ENCODE results near the gene GREB1L. TPM values are rescaled to one million over a fixed set of nuclear protein-coding genes. Genes with fewer than 3 reads are reported as not detected.

The GREB1L gene
- polyA plus RNA-seq, 1 donor (not counting 4 experiments of a cell fraction or from before 2014, with no cell fraction given), result 5.5 TPM

DNA sequence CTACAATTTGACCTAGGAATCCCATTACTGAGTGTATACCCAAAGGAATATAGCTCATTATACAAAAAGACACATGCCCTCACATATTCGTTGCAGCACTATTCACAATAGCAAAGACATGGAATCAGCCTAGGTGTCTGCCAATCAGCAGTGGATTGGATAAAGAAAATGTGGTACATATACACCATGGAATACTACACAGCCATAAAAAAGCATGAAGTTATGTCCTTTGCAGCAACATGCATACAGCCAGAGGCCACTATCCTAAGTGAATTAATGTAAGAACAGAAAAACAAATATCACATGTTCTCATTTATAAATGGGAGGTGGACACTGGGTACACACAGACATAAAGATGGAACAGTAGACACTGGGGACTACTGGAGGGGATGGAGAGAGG is 54.0 kb downstream of the GREB1L start:
- no peak overlapping the region for H3K4me2 ChIP-seq (ENCODE audit: control insufficient read depth, extremely low read depth, insufficient read depth, low read depth, low read length)
- no peak for FAIRE-seq
- dilution Hi-C loops (cut with MboI; ENCODE audit: extremely low pct_ligation_motif_present, low sequenced_read_pairs), result no loop called here

DNA sequence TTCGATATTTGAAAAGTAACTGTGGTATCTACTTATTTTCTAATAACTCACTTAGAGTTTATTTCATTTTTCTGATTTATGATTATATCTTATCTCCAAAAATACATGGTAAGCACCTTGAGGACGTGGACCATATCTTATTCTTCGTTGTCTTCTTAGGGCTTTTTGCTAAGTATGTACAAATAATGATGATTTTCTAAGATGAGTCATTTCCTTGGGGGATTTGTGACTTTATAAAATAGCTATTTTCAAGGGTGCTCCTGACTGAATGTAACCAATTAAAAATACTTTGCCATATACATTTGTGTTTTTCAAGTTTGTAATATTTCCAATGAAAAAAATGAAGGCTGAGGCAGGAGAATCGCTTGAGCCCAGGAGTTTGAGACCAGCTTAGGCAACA is 56.3 kb downstream of the GREB1L start:
- no peak for TF ChIP-seq CTCF (optimal IDR thresholded peaks at IDR 0.05 in 1 of 3, IDR thresholded peaks at IDR 0.05 in 1 of 3, conservative IDR thresholded peaks at IDR 0.05 in 1 of 3; ENCODE audit: extremely low read depth in 1 of 3, insufficient read depth in 2 of 3, low read length in 3 of 3)
- no peak for TF ChIP-seq EZH2 (IDR thresholded peaks at IDR 0.05; ENCODE audit: low read length)
- Histone ChIP-seq H3K4me1 (ENCODE audit: control insufficient read depth, extremely low read depth, insufficient read depth, low read length) (peaks cover 15% of the 10 kb centered on the region), H3K79me2 (ENCODE audit: control insufficient read depth, insufficient read depth, low read length) (no peaks in the 10 kb centered on the region), H3K4me3 (ENCODE audit: control insufficient read depth in 2 of 3, extremely low read depth in 1 of 3, insufficient read depth in 2 of 3, low read depth in 1 of 3, low read length in 3 of 3) (no peak overlapping the region), H2AFZ (ENCODE audit: control insufficient read depth, low read length) (no peak overlapping the region), H3K9ac (ENCODE audit: control insufficient read depth, extremely low read depth, insufficient read depth, low read length) (no peak overlapping the region), H3K4me2 (ENCODE audit: control insufficient read depth, extremely low read depth, insufficient read depth, low read depth, low read length) (no peak overlapping the region), H4K20me1 (ENCODE audit: control insufficient read depth, extremely low read depth, insufficient read depth, low read length) (no peaks in the 10 kb centered on the region), H3K9me1 (ENCODE audit: control insufficient read depth, extremely low read depth, insufficient read depth, low read length) (no peaks in the 10 kb centered on the region), H3K9me3 (ENCODE audit: control insufficient read depth, low read depth, low read length) (no peaks in the 10 kb centered on the region), H3K27ac (ENCODE audit: control insufficient read depth, insufficient read depth, low read length) (no peak overlapping the region), H3K36me3 (ENCODE audit: control insufficient read depth in 2 of 2, extremely low read depth in 1 of 2, insufficient read depth in 2 of 2, low read length in 2 of 2) (no peaks in the 10 kb centered on the region), H3K27me3 (ENCODE audit: control insufficient read depth, extremely low read depth, insufficient read depth, low read length) (no peaks in the 10 kb centered on the region)
- FAIRE-seq, result no peak
- no peak for DNase-seq (ENCODE audit: low read depth, low spot score)
- dilution Hi-C loops (cut with MboI; ENCODE audit: extremely low pct_ligation_motif_present, low sequenced_read_pairs), result no loop called here

More for the DNA sequence above, 54.0 kb downstream of the GREB1L start:
- no peak for TF ChIP-seq EZH2 (IDR thresholded peaks at IDR 0.05; ENCODE audit: low read length)
- TF ChIP-seq CTCF (optimal IDR thresholded peaks at IDR 0.05 in 1 of 3, IDR thresholded peaks at IDR 0.05 in 1 of 3, conservative IDR thresholded peaks at IDR 0.05 in 1 of 3; ENCODE audit: extremely low read depth in 1 of 3, insufficient read depth in 2 of 3, low read length in 3 of 3), result no peak
- H3K9me3 ChIP-seq (ENCODE audit: control insufficient read depth, low read depth, low read length), result no peaks in the 10 kb centered on the region
- no peak overlapping the region for H2AFZ ChIP-seq (ENCODE audit: control insufficient read depth, low read length)
- no peaks in the 10 kb centered on the region for H3K27me3 ChIP-seq (ENCODE audit: control insufficient read depth, extremely low read depth, insufficient read depth, low read length)
- H3K79me2 ChIP-seq (ENCODE audit: control insufficient read depth, insufficient read depth, low read length), result no peaks in the 10 kb centered on the region
- peaks cover 15% of the 10 kb centered on the region for H3K4me1 ChIP-seq (ENCODE audit: control insufficient read depth, extremely low read depth, insufficient read depth, low read length)
- no peak for DNase-seq (ENCODE audit: low read depth, low spot score)
- H3K9me1 ChIP-seq (ENCODE audit: control insufficient read depth, extremely low read depth, insufficient read depth, low read length), result no peaks in the 10 kb centered on the region
- H3K4me3 ChIP-seq (ENCODE audit: control insufficient read depth in 2 of 3, extremely low read depth in 1 of 3, insufficient read depth in 2 of 3, low read depth in 1 of 3, low read length in 3 of 3), result no peak overlapping the region
- H3K27ac ChIP-seq (ENCODE audit: control insufficient read depth, insufficient read depth, low read length), result no peak overlapping the region
- H4K20me1 ChIP-seq (ENCODE audit: control insufficient read depth, extremely low read depth, insufficient read depth, low read length), result no peaks in the 10 kb centered on the region
- no peaks in the 10 kb centered on the region for H3K36me3 ChIP-seq (ENCODE audit: control insufficient read depth in 2 of 2, extremely low read depth in 1 of 2, insufficient read depth in 2 of 2, low read length in 2 of 2)
- H3K9ac ChIP-seq (ENCODE audit: control insufficient read depth, extremely low read depth, insufficient read depth, low read length), result no peak overlapping the region

Data from keratinocyte (primary cell).